Measurements from ENCODE around the gene RAB36.

The RAB36 gene

GRCh38 chr22:23118647-23119493 lies 26.4 kb upstream of the RAB36 start:
- no peak for DNase-seq (ENCODE audit: low read depth in 1 of 2, low spot score in 1 of 2)
- TF ChIP-seq JUND (IDR thresholded peaks at IDR 0.05; ENCODE audit: low read depth): no peak
- in situ Hi-C loops (cut with HindIII; ENCODE audit: low pct_unique_long_range_greater_than_20kb, low sequenced_read_pairs): no loop called here

DNA sequence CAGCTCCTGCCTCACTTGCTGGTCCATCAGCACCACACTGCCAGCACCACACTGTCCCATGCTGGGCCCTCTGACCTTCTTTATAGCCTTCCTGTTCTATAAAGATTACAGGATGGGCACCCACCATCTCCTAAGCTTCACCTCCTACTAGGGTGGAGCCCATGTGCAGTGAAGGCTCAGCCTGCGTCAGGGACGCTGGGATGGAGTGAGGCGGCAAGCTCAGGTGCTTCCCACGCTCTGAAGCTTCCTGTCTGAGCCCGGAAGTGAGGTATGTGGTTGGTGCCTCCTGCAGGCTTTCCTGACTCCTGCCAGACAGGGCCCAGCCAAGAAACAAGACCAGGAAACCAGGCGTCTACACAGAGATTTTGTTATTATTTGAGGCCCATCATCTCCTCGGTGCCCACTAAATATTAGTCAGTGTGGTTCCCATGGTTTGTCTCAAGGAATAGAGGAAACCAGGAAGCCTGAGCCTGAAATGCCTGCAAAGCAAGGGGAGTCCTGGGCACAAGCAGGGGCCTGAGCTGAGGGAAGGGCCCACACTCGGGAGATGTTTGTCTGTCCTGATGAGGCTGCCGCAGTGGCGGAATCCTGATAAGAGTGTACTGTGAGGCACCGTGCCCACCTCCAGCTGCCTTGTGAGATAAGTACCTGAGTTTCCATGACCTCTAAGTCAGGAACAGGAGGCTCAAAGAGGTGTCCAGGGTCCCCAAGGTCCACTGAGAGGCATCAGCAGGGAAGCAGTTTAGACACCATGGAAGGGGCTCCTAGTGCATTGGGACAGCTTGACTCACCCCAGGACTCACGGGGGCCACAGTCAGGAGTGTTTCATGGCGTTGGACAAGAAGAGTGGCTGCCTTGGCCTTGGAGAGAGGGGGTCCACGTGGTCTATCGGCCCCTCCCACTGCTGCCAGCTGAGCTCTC lies 25.5 kb upstream of the RAB36 start:
- DNase-seq (ENCODE audit: low read depth in 1 of 2, low spot score in 1 of 2): no peak
- no peak for TF ChIP-seq JUND (IDR thresholded peaks at IDR 0.05; ENCODE audit: low read depth)
- in situ Hi-C loops (cut with HindIII; ENCODE audit: low pct_unique_long_range_greater_than_20kb, low sequenced_read_pairs): no loop called here

- in situ Hi-C loops (cut with HindIII; ENCODE audit: low pct_unique_long_range_greater_than_20kb, low sequenced_read_pairs): no loop called here
Observed at GRCh38 chr22:23120415-23120899, 24.8 kb upstream of the RAB36 start.

DNA sequence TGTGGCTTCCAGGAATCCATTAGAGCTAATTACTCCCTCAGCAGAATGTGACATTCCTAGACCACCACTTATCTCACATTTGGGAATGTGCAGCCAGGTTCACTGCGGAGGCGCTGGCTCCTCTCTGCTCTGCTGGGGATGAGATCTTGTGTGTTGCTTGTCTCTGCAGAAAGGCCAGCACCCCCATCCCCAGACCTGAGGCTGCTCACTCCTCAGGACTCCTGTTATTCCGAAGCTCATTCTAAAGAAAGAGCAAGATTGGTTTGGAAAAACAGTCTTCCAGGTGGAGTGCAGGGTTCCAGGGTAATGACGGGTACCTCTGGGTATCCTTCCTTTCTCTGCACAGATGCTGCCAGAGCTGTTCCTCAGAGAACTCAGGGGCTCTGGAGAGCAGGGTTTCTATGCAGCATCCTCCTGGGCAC lies 24.3 kb upstream of the RAB36 start:
- in situ Hi-C loops (cut with HindIII; ENCODE audit: low pct_unique_long_range_greater_than_20kb, low sequenced_read_pairs): no loop called here
- no peak for TF ChIP-seq JUND (IDR thresholded peaks at IDR 0.05; ENCODE audit: low read depth)
- DNase-seq (ENCODE audit: low read depth in 1 of 2, low spot score in 1 of 2): no peak

More at GRCh38 chr22:23120415-23120899, 24.8 kb upstream of the RAB36 start:
- no peak for DNase-seq (ENCODE audit: low read depth in 1 of 2, low spot score in 1 of 2)
- TF ChIP-seq JUND (IDR thresholded peaks at IDR 0.05; ENCODE audit: low read depth): no peak

DNA sequence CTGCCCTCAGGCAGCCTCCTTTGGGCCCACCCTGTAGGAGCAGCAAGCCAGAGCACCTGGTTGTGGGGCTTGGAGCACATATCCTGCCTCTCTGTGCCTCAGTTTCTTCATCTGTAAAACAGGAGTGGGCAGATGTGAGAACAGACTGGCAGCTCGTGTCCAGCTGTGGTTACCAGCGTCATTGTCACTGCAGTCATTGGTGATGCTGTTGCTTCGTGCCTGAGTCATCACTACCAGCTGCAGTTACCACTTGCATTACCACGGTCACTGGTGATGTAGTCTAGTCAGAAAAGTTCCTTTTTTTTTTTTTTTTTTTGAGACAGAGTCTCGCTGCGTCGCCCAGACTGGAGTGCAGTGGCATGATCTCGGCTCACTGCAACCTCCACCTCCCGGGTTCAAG lies 23.9 kb upstream of the RAB36 start:
- in situ Hi-C loops (cut with HindIII; ENCODE audit: low pct_unique_long_range_greater_than_20kb, low sequenced_read_pairs): no loop called here
- TF ChIP-seq JUND (IDR thresholded peaks at IDR 0.05; ENCODE audit: low read depth): no peak
- DNase-seq (ENCODE audit: low read depth in 1 of 2, low spot score in 1 of 2): no peak

GRCh38 chr22:23122216-23122957 lies 22.9 kb upstream of the RAB36 start:
- in situ Hi-C loops (cut with HindIII; ENCODE audit: low pct_unique_long_range_greater_than_20kb, low sequenced_read_pairs): no loop called here
- DNase-seq (ENCODE audit: low read depth in 1 of 2, low spot score in 1 of 2): no peak
- TF ChIP-seq JUND (IDR thresholded peaks at IDR 0.05; ENCODE audit: low read depth): no peak

- in situ Hi-C loops (cut with HindIII; ENCODE audit: low pct_unique_long_range_greater_than_20kb, low sequenced_read_pairs): no loop called here
Observed at GRCh38 chr22:23122992-23123803, 22.1 kb upstream of the RAB36 start.

GRCh38 chr22:23123804-23124254 lies 21.4 kb upstream of the RAB36 start:
- TF ChIP-seq JUND (IDR thresholded peaks at IDR 0.05; ENCODE audit: low read depth): no peak
- DNase-seq (ENCODE audit: low read depth in 1 of 2, low spot score in 1 of 2): no peak
- in situ Hi-C loops (cut with HindIII; ENCODE audit: low pct_unique_long_range_greater_than_20kb, low sequenced_read_pairs): no loop called here

More at GRCh38 chr22:23122992-23123803, 22.1 kb upstream of the RAB36 start:
- DNase-seq (ENCODE audit: low read depth in 1 of 2, low spot score in 1 of 2): no peak
- no peak for TF ChIP-seq JUND (IDR thresholded peaks at IDR 0.05; ENCODE audit: low read depth)

- no peak for DNase-seq (ENCODE audit: low read depth in 1 of 2, low spot score in 1 of 2)
- in situ Hi-C loops (cut with HindIII; ENCODE audit: low pct_unique_long_range_greater_than_20kb, low sequenced_read_pairs): no loop called here
- TF ChIP-seq JUND (IDR thresholded peaks at IDR 0.05; ENCODE audit: low read depth): no peak
Observed at GRCh38 chr22:23124611-23125511, 20.4 kb upstream of the RAB36 start.

DNA sequence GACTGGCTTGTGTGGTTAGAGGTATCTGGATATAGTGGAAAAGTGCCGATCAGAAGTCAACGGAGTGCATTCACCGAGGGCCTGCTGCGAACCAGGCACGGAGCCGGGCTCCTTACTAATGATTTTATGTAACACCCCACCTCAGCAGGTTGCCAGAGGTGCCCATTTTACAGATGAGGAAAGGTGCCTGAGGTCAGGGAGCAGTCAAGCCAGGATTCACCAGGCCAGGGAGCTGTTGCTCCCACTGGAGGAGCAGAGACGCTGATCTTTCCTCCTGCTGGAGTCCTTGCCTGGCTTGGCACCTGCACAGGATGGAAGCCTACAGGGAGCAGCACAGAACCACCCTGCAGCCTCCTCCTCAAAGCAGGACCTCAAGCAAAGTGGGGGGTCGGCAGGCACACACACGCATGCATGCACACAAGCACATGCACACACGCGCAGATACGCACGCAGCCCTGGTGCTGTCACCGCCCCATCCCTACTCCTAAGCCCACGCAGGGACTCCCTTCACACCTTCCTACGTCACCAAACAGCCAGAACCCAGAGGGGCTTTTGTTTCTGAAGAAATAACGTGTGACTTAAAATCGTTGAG lies 19.7 kb upstream of the RAB36 start:
- no peak for DNase-seq (ENCODE audit: low read depth in 1 of 2, low spot score in 1 of 2)
- in situ Hi-C loops (cut with HindIII; ENCODE audit: low pct_unique_long_range_greater_than_20kb, low sequenced_read_pairs): no loop called here
- no peak for TF ChIP-seq JUND (IDR thresholded peaks at IDR 0.05; ENCODE audit: low read depth)
